Breast epithelium (tissue), 4 donors: ENCODE measurements around the gene GTF2IRD1. TPM values are rescaled to one million over a fixed set of nuclear protein-coding genes. Genes with fewer than 3 reads are reported as not detected.
"Not testable (repeated sequence)": the region's sequence is repeated elsewhere in the genome, so short reads cannot be mapped to it uniquely, and the experiment has no call there.

Experiments
- DNase-seq, 2 donors: peaks; one replicate each; pipeline ENCODE4 v3.0.0-alpha.2; 2019; ENCODE audit warnings: low spot score in 2 of 2
- H3K27ac ChIP-seq, 2 donors: fragments of 200-600 bp; sonication (generic) in 1 of 2; one replicate each; pipeline ENCODE4 v1.5.1; 2016 to 2019; ENCODE audit warnings: mild to moderate bottlenecking in 1 of 2
- H3K27me3 ChIP-seq, 2 donors: fragments of 200-600 bp; sonication (generic) in 1 of 2; one replicate each; pipeline versions ENCODE4 v1.5.1 to v1.6.0; 2017 to 2019; ENCODE audit warnings: control low read depth in 1 of 2, mild to moderate bottlenecking in 1 of 2
- H3K36me3 ChIP-seq: fragments of 200-600 bp; one replicate; pipeline ENCODE4 v1.5.1; 2019
- H3K4me1 ChIP-seq, 2 donors: fragments of 200-600 bp; sonication (generic); one replicate each; pipeline ENCODE4 v1.5.1; 2016 to 2019; ENCODE audit warnings: control low read depth in 1 of 2
- H3K4me3 ChIP-seq, 3 donors: fragments of 200-600 bp; sonication (generic); 1 replicate in 2 of 3; 2 replicates in 1 of 3; pipeline ENCODE4 v1.5.1; 2016 to 2019; ENCODE audit warnings: mild to moderate bottlenecking in 3 of 3, moderate library complexity in 2 of 3
- H3K9me3 ChIP-seq, 2 donors: fragments of 200-600 bp; sonication (generic) in 1 of 2; one replicate each; pipeline ENCODE4 v1.5.1; 2016 to 2019; ENCODE audit warnings: control low read depth in 1 of 2
- CTCF ChIP-seq, 3 donors: fragments of 450-650 bp; IDR thresholded peaks; one replicate each; pipeline ENCODE4 v1.5.1; 2016 to 2017; ENCODE audit warnings: antibody characterized with exemption in 3 of 3, mild to moderate bottlenecking in 3 of 3, moderate library complexity in 3 of 3
- POLR2A ChIP-seq: fragments of 450-650 bp; IDR thresholded peaks from one replicate; pipeline ENCODE4 v1.6.1; 2016; ENCODE audit warnings: antibody characterized with exemption, mild to moderate bottlenecking, moderate library complexity
- POLR2AphosphoS5 ChIP-seq, 3 donors: sonication (generic); formaldehyde crosslinking; IDR thresholded peaks; one replicate each; pipeline ENCODE4 v1.6.1; 2017; ENCODE audit warnings: antibody characterized with exemption in 3 of 3
- intact Hi-C: fragments of 100-400 bp; cut with DNase I; formaldehyde crosslinking; loops from one replicate; pipeline ENCODE4 v1.15.1; 2023; ENCODE audit warnings: low total_unique reads
- total RNA-seq, 3 donors: library from RNA; depleted of rRNA; stranded (reverse); fragments of >200 nt; gene quantifications; one replicate each; pipeline ENCODE4 v1.1.0, GENCODE V29; 2016

GTF2IRD1 gene
- total RNA-seq, 3 donors from 2014 or later, result 11.0 to 18.7 (median 12.5) TPM

GRCh38 chr7:74412056-74412455 lies 41.6 kb upstream of the GTF2IRD1 start:
- H3K27ac ChIP-seq, result no peak overlapping the region
- H3K4me1 ChIP-seq, result no peaks in the 10 kb centered on the region
- intact Hi-C loops, result no loop called here
- TF ChIP-seq POLR2AphosphoS5 (IDR thresholded peaks at IDR 0.05) (no peak), CTCF (IDR thresholded peaks at IDR 0.05) (no peak), POLR2A (no peak)
- no peaks in the 10 kb centered on the region for H3K9me3 ChIP-seq
- no peak overlapping the region for H3K4me3 ChIP-seq
- DNase-seq, result no peak
- H3K36me3 ChIP-seq, result no peaks in the 10 kb centered on the region
- no peaks in the 10 kb centered on the region for H3K27me3 ChIP-seq

GRCh38 chr7:74412603-74413002 lies 41.1 kb upstream of the GTF2IRD1 start:
- Histone ChIP-seq H3K27ac (no peak overlapping the region), H3K36me3 (no peaks in the 10 kb centered on the region), H3K4me1 (no peaks in the 10 kb centered on the region), H3K9me3 (no peaks in the 10 kb centered on the region), H3K4me3 (no peak overlapping the region), H3K27me3 (no peaks in the 10 kb centered on the region)
- intact Hi-C loops, result no loop called here
- DNase-seq, result no peak
- TF ChIP-seq CTCF (IDR thresholded peaks at IDR 0.05) (no peak), POLR2AphosphoS5 (IDR thresholded peaks at IDR 0.05) (no peak), POLR2A (no peak)

- DNase-seq, H3K4me3 ChIP-seq, H3K4me1 ChIP-seq, H3K9me3 ChIP-seq, H3K36me3 ChIP-seq, H3K27ac ChIP-seq, H3K27me3 ChIP-seq, intact Hi-C loops: not testable (repeated sequence)
Observed at GRCh38 chr7:74414595-74415333, 38.9 kb upstream of the GTF2IRD1 start.

- no peaks in the 10 kb centered on the region for H3K36me3 ChIP-seq
- TF ChIP-seq CTCF (IDR thresholded peaks at IDR 0.05) (peak; percentile 83 to 97 (median 97)), POLR2A (no peak), POLR2AphosphoS5 (IDR thresholded peaks at IDR 0.05) (peak in 1 of 3 donors; percentile 21)
- DNase-seq, result peak; percentile 39 to 74
- intact Hi-C loops, result no loop called here
- H3K27me3 ChIP-seq, result no peaks in the 10 kb centered on the region
- H3K9me3 ChIP-seq, result no peaks in the 10 kb centered on the region
- no peak overlapping the region for H3K4me3 ChIP-seq
- H3K27ac ChIP-seq, result no peak overlapping the region
- H3K4me1 ChIP-seq, result no peaks in the 10 kb centered on the region
Observed at GRCh38 chr7:74417419-74417971, 36.2 kb upstream of the GTF2IRD1 start.

- TF ChIP-seq POLR2AphosphoS5 (IDR thresholded peaks at IDR 0.05) (no peak), POLR2A (no peak), CTCF (IDR thresholded peaks at IDR 0.05) (no peak)
- H3K27me3 ChIP-seq, result no peaks in the 10 kb centered on the region
- no peak overlapping the region for H3K27ac ChIP-seq
- no peaks in the 10 kb centered on the region for H3K36me3 ChIP-seq
- no peaks in the 10 kb centered on the region for H3K9me3 ChIP-seq
- no peak for DNase-seq
- no peaks in the 10 kb centered on the region for H3K4me1 ChIP-seq
- intact Hi-C loops, result no loop called here
- no peak overlapping the region for H3K4me3 ChIP-seq
Observed at GRCh38 chr7:74418076-74418475, 35.6 kb upstream of the GTF2IRD1 start.
